GM12878 (cell line): ENCODE measurements around the gene TTC4.

ENCODE experiments used
- CTCF ChIP-seq, 3 experiments: IDR thresholded peaks in 2 of 3; conservative IDR thresholded peaks in 1 of 3; 2 replicates each; pipeline ENCODE4 v1.5.1; 2011; ENCODE audit warnings: low read depth in 3 of 3, low read length in 3 of 3, mild to moderate bottlenecking in 3 of 3, control low read depth in 2 of 3, moderate library complexity in 2 of 3, inconsistent platforms in 1 of 3, mixed read lengths in 1 of 3; ENCODE audit not compliant: control insufficient read depth in 2 of 3, insufficient read depth in 1 of 3; ENCODE audit errors: extremely low read depth in 1 of 3
- MAX ChIP-seq: IDR thresholded peaks from 2 replicates; pipeline ENCODE4 v1.6.1; 2012; ENCODE audit warnings: low read depth, low read length, improper control_type of control experiment

- TF ChIP-seq CTCF (IDR thresholded peaks at IDR 0.05 in 2 of 3, conservative IDR thresholded peaks at IDR 0.05 in 1 of 3; ENCODE audit: control insufficient read depth in 2 of 3, extremely low read depth in 1 of 3, insufficient read depth in 1 of 3, low read depth in 3 of 3, low read length in 3 of 3) (no peak), MAX (no peak)
Observed at GRCh38 chr1:54701996-54702395, 13.7 kb upstream of the TTC4 start.
